Measurements from ENCODE around the gene SLC25A15. TPM values are rescaled to one million over a fixed set of nuclear protein-coding genes. Genes with fewer than 3 reads are reported as not detected.

Gene SLC25A15
- total RNA-seq, 1 experiment from 2014 or later = 20.2 TPM

DNA sequence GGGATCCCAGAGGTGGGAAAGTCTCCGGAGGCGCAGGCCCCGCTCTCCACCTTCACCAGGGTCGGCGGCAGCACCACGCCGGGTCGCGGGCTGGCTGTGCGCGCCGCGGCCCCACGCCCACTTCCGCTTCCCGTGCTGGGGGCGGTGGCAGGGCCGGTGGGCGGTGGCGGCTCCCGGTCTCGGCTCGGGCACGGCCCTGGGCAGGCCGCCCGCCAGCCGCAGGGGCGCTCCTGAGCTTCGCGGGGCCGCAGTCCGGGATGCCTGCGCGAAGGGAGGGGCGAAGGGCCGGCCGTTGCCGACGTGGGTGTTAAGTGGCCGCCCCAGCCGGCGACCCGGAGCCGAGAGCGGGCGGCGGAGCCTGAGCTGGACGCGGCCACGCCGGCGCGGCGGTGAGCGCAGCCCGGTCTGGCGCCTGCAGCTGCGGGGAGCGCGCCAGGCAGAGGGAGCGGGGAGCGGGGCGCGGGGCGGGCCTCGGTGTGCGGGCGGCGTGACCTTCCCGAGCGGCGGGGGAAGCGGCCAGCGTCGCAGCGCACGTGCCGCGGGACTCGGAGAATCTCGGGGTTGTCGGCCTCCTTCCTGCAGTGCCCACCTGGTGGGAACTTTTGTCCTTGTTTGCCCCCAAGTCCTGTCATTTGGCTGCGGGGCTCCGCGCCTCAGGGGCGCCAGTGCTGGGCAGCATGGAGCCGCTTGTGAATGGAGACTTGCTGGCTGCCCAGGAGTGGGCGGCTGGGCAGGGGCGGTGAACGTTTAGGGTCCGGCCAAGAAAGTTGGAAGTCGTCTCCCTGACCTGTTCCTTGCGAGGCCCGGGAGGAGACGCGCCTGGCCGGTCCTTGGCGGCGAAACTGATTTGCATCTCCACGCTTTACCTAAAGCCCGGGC lies at the start of gene SLC25A15 (continued):
- TF ChIP-seq ZNF423 (CRISPR knock-in tag; IDR thresholded peaks at IDR 0.05) (peak; percentile 45; the same call in 1 of the 2 replicates), SMAD3 (CRISPR knock-in tag; IDR thresholded peaks at IDR 0.05; ENCODE audit: borderline replicate concordance) (no peak), ETV6 (CRISPR knock-in tag; IDR thresholded peaks at IDR 0.05) (peak; percentile 46), GTF2I (CRISPR knock-in tag; conservative IDR thresholded peaks at IDR 0.05) (no peak), SP1 (CRISPR knock-in tag; conservative IDR thresholded peaks at IDR 0.05) (peak; percentile 92), RORB (CRISPR knock-in tag; IDR thresholded peaks at IDR 0.05) (no peak), ESRRA (CRISPR knock-in tag; IDR thresholded peaks at IDR 0.05; ENCODE audit: borderline replicate concordance) (peak; percentile 59; the same call in 1 of the 2 replicates), MXD4 (CRISPR knock-in tag; IDR thresholded peaks at IDR 0.05; ENCODE audit: borderline replicate concordance) (no peak), ZNF219 (CRISPR knock-in tag; IDR thresholded peaks at IDR 0.05; ENCODE audit: borderline replicate concordance) (no peak), EMX1 (CRISPR knock-in tag; IDR thresholded peaks at IDR 0.05) (no peak), ZNF671 (CRISPR knock-in tag; IDR thresholded peaks at IDR 0.05) (no peak), ZNF138 (CRISPR knock-in tag; conservative IDR thresholded peaks at IDR 0.05) (no peak), KAT7 (CRISPR knock-in tag; IDR thresholded peaks at IDR 0.05; ENCODE audit: borderline replicate concordance) (peak; percentile 94), TCF7 (CRISPR knock-in tag; IDR thresholded peaks at IDR 0.05; ENCODE audit: low read depth) (no peak), HMGA2 (CRISPR knock-in tag; IDR thresholded peaks at IDR 0.05) (no peak), ATF1 (CRISPR knock-in tag; IDR thresholded peaks at IDR 0.05) (no peak), NFE2L1 (CRISPR knock-in tag; IDR thresholded peaks at IDR 0.05) (no peak), FOXP1 (CRISPR knock-in tag; IDR thresholded peaks at IDR 0.05; ENCODE audit: borderline replicate concordance) (peak; percentile 97)
- TF ChIP-seq, protein P1, sequence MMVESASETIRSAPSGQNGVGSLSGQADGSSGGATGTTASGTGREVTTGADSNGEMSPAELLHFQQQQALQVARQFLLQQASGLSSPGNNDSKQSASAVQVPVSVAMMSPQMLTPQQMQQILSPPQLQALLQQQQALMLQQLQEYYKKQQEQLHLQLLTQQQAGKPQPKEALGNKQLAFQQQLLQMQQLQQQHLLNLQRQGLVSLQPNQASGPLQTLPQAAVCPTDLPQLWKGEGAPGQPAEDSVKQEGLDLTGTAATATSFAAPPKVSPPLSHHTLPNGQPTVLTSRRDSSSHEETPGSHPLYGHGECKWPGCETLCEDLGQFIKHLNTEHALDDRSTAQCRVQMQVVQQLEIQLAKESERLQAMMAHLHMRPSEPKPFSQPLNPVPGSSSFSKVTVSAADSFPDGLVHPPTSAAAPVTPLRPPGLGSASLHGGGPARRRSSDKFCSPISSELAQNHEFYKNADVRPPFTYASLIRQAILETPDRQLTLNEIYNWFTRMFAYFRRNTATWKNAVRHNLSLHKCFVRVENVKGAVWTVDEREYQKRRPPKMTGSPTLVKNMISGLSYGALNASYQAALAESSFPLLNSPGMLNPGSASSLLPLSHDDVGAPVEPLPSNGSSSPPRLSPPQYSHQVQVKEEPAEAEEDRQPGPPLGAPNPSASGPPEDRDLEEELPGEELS (CRISPR knock-in tag; IDR thresholded peaks at IDR 0.05) = peak; percentile 21
- TF ChIP-seq, protein P2, sequence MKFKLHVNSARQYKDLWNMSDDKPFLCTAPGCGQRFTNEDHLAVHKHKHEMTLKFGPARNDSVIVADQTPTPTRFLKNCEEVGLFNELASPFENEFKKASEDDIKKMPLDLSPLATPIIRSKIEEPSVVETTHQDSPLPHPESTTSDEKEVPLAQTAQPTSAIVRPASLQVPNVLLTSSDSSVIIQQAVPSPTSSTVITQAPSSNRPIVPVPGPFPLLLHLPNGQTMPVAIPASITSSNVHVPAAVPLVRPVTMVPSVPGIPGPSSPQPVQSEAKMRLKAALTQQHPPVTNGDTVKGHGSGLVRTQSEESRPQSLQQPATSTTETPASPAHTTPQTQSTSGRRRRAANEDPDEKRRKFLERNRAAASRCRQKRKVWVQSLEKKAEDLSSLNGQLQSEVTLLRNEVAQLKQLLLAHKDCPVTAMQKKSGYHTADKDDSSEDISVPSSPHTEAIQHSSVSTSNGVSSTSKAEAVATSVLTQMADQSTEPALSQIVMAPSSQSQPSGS (CRISPR knock-in tag; IDR thresholded peaks at IDR 0.05; ENCODE audit: borderline replicate concordance, low read depth) = no peak
- TF ChIP-seq, protein P3, sequence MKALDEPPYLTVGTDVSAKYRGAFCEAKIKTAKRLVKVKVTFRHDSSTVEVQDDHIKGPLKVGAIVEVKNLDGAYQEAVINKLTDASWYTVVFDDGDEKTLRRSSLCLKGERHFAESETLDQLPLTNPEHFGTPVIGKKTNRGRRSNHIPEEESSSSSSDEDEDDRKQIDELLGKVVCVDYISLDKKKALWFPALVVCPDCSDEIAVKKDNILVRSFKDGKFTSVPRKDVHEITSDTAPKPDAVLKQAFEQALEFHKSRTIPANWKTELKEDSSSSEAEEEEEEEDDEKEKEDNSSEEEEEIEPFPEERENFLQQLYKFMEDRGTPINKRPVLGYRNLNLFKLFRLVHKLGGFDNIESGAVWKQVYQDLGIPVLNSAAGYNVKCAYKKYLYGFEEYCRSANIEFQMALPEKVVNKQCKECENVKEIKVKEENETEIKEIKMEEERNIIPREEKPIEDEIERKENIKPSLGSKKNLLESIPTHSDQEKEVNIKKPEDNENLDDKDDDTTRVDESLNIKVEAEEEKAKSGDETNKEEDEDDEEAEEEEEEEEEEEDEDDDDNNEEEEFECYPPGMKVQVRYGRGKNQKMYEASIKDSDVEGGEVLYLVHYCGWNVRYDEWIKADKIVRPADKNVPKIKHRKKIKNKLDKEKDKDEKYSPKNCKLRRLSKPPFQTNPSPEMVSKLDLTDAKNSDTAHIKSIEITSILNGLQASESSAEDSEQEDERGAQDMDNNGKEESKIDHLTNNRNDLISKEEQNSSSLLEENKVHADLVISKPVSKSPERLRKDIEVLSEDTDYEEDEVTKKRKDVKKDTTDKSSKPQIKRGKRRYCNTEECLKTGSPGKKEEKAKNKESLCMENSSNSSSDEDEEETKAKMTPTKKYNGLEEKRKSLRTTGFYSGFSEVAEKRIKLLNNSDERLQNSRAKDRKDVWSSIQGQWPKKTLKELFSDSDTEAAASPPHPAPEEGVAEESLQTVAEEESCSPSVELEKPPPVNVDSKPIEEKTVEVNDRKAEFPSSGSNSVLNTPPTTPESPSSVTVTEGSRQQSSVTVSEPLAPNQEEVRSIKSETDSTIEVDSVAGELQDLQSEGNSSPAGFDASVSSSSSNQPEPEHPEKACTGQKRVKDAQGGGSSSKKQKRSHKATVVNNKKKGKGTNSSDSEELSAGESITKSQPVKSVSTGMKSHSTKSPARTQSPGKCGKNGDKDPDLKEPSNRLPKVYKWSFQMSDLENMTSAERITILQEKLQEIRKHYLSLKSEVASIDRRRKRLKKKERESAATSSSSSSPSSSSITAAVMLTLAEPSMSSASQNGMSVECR (CRISPR knock-in tag; IDR thresholded peaks at IDR 0.05; ENCODE audit: borderline replicate concordance) = no peak
- TF ChIP-seq, protein P4, sequence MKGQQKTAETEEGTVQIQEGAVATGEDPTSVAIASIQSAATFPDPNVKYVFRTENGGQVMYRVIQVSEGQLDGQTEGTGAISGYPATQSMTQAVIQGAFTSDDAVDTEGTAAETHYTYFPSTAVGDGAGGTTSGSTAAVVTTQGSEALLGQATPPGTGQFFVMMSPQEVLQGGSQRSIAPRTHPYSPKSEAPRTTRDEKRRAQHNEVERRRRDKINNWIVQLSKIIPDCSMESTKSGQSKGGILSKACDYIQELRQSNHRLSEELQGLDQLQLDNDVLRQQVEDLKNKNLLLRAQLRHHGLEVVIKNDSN (CRISPR knock-in tag; IDR thresholded peaks at IDR 0.05) = no peak
- TF ChIP-seq, protein P5, sequence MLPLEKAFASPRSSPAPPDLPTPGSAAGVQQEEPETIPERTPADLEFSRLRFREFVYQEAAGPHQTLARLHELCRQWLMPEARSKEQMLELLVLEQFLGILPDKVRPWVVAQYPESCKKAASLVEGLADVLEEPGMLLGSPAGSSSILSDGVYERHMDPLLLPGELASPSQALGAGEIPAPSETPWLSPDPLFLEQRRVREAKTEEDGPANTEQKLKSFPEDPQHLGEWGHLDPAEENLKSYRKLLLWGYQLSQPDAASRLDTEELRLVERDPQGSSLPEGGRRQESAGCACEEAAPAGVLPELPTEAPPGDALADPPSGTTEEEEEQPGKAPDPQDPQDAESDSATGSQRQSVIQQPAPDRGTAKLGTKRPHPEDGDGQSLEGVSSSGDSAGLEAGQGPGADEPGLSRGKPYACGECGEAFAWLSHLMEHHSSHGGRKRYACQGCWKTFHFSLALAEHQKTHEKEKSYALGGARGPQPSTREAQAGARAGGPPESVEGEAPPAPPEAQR (CRISPR knock-in tag; IDR thresholded peaks at IDR 0.05) = no peak
- TF ChIP-seq, protein P6, sequence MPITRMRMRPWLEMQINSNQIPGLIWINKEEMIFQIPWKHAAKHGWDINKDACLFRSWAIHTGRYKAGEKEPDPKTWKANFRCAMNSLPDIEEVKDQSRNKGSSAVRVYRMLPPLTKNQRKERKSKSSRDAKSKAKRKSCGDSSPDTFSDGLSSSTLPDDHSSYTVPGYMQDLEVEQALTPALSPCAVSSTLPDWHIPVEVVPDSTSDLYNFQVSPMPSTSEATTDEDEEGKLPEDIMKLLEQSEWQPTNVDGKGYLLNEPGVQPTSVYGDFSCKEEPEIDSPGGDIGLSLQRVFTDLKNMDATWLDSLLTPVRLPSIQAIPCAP (CRISPR knock-in tag; IDR thresholded peaks at IDR 0.05) = 0 out of 2 replicates have a peak, but pooled peaks have one; percentile 55
- TF ChIP-seq, protein P7, sequence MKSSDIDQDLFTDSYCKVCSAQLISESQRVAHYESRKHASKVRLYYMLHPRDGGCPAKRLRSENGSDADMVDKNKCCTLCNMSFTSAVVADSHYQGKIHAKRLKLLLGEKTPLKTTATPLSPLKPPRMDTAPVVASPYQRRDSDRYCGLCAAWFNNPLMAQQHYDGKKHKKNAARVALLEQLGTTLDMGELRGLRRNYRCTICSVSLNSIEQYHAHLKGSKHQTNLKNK (CRISPR knock-in tag; IDR thresholded peaks at IDR 0.05) = no peak
- TF ChIP-seq, protein P8, sequence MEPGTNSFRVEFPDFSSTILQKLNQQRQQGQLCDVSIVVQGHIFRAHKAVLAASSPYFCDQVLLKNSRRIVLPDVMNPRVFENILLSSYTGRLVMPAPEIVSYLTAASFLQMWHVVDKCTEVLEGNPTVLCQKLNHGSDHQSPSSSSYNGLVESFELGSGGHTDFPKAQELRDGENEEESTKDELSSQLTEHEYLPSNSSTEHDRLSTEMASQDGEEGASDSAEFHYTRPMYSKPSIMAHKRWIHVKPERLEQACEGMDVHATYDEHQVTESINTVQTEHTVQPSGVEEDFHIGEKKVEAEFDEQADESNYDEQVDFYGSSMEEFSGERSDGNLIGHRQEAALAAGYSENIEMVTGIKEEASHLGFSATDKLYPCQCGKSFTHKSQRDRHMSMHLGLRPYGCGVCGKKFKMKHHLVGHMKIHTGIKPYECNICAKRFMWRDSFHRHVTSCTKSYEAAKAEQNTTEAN (CRISPR knock-in tag; IDR thresholded peaks at IDR 0.05) = 0 out of 2 replicates have a peak, but pooled peaks have one; percentile 36

Measured in WTC11 (cell line).